ENCODE results near the gene CCDC30.

The CCDC30 gene

DNA sequence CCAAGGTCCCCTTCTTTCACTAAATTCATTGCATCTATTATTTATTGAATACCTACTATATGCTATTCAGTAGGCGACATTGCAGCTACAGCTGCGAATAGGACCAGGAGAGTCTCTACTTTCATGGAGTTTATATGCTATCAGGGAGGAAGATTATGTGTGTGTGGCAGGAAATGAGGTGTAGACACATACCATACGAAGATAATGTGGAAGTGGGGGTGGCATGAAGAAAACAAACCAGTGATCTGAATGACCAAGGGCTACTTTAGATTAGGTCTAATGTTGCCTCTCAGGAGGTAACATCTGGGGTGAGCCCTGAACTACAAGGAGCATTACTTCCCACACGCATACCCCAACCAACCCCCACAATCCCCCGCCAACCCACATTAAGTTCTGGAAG is 194.1 kb downstream of the CCDC30 start:
- DNase-seq, result no peak

DNA sequence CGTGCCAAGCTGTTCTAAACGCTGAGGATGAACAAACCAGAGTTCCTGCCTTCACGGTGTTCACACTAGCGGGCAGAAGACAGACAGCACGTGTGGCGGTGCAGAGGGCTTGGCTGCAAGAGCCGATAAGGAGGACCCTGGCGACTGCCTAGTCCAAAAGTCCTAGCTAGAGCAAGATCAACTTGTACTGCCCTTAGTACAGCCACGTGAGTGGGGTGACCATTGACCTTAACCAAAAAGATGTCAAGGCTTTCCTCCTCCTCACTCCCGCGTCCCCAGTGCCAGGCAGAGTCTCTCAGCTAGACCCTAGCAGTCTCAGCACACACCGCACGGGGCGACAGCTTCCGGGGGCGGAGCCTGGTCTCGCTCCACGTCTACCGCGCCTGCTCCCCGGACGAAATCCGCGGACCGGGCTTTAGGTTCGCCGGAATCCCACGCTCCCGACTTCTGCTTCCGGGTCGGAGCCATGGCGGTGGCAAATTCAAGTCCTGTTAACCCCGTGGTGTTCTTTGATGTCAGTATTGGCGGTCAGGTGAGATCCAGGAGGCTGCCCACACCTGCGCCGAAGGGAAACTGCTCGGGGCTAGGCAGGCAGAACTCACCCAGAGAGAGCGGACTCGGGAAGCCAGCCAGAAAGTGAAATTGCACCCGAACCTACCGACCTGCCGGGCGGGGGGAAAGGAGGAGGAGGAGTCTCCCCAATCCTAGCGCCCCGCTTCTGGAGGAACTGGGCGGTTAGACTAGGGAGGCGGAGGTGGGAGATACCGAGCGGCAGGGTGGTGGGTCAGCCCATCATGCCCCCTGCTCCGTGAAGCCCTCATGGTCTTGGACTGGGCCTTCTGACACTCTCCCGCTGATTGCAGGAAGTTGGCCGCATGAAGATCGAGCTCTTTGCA is 195.1 kb downstream of the CCDC30 start, which contains the start of gene PPIH:
Gene PPIH (plus strand): TSS at position 443 of the 896 bp plus-strand sequence. CDS start 24 bp downstream, at position 467.
- DNase-seq, result peak; percentile 54 to 96 (median 91)

GRCh38 chr1:42658877-42659337 is 195.8 kb downstream of the CCDC30 start:
- DNase-seq, result peak in 1 of 51 donors; percentile 29

- DNase-seq, result no peak
Observed at GRCh38 chr1:42660907-42661500, 197.9 kb downstream of the CCDC30 start.

DNA sequence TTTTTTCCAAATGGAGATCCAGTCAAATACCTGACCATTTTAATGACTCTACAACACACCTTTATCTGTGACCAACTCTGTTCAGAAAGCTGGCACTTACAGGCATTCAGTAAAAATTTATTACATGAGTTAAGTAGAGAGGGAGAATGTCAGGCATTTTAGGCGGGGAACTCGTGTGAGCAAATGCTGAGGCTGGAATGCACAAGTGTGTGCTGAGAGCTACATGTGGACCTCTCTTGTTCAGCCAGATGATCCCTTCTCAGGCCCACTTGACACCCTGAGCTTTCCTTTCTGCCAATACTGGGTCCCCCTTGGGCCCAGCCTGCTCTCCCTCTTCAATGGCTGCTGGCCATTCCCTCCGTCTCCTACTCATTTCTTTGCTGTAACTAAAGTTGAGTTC is 206.8 kb downstream of the CCDC30 start:
- no peak for DNase-seq

- no peak for DNase-seq
Observed at GRCh38 chr1:42670425-42670824, 207.3 kb downstream of the CCDC30 start.

DNA sequence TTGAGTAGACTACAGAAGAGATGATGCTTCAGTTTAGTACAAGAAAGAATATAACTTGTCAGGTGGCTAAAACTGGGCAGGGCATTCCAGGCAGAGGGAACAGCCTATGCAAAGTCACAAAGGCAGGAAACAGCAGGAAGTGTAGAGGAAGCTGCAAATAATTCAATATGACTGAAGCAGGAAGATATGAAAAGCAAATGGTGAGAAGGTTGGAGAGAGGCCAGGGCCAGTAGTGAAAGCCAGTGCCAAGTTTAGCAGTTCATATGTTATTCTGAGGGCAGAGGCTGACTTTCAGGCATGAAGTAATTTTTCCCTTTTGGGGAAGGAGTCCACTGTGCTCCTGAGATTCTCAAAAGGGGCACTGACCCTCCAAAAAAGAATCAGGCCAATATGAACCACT is 211.1 kb downstream of the CCDC30 start:
- no peak for DNase-seq

- no peak for DNase-seq
Observed at GRCh38 chr1:42674682-42675081, 211.6 kb downstream of the CCDC30 start.

GRCh38 chr1:42675467-42675866 is 212.4 kb downstream of the CCDC30 start:
- DNase-seq, result no peak

DNA sequence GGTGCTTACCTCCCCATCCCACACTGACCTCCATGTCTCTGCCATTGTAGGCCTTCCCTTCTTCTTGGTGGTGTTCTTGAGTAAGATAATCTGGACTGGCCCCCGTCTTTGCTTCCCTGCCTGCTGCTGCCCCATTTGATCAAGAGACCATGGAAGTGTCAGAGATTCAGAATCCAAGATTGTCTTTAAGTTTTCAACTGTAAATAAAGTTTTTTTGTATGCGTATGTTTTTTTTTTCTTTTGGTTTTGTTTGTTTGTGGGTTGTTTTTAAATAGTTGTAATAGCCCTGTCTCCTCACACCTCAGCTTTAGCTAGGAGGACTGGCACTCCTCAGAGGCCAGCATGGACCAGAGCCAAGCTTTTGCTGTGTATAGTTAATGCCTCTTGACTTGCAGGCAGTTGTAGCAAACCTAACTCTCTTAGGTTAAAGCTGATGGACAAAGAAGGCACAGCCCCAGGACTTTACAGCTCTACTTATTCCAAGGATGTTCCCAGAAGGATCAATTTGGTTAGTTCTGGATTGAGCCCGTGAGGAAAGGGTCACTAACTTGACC is 213.5 kb downstream of the CCDC30 start:
- DNase-seq, result no peak

- peak in 2 of 51 donors; percentile 4 to 17 for DNase-seq
Observed at GRCh38 chr1:42679364-42679983, 216.4 kb downstream of the CCDC30 start.

GRCh38 chr1:42680055-42680454 is 217.0 kb downstream of the CCDC30 start:
- no peak for DNase-seq

DNA sequence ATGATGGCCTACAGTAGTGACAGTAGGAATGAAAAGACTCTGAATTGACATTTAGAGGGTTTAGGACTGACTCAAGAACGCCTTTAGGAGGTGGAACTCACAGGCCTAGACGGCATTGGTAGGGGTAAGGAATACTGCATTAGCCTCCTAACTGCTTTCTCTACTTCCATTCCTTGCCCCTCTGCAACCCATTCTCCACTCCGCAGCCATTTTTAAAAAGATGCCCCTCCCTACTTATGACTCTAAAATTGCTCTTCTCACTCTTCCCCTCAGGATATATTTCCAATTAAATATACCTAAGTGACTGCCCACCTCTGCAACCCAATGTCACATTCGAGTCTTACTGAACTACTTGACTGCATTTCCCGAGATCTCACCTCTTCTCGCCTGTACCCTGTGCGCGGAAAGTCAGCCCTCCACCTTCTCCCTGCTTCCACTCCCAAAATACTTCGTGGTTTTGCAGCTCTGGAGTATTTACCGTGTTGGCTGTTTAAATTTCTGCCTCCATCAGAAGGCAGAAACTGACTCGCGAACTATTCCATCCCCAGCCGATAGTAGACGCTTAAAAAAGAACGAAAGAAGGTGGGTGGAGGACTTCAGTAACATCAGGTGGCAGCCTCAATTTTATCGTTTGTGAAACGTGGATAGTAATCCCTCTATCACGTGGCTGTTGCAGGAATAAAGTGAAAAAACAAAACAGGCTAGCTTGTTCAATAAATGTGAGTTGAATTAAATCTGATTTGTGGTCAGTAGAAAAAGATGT is 218.0 kb downstream of the CCDC30 start:
- DNase-seq, result peak in 4 of 51 donors; percentile 3 to 76 (median 13)

DNA sequence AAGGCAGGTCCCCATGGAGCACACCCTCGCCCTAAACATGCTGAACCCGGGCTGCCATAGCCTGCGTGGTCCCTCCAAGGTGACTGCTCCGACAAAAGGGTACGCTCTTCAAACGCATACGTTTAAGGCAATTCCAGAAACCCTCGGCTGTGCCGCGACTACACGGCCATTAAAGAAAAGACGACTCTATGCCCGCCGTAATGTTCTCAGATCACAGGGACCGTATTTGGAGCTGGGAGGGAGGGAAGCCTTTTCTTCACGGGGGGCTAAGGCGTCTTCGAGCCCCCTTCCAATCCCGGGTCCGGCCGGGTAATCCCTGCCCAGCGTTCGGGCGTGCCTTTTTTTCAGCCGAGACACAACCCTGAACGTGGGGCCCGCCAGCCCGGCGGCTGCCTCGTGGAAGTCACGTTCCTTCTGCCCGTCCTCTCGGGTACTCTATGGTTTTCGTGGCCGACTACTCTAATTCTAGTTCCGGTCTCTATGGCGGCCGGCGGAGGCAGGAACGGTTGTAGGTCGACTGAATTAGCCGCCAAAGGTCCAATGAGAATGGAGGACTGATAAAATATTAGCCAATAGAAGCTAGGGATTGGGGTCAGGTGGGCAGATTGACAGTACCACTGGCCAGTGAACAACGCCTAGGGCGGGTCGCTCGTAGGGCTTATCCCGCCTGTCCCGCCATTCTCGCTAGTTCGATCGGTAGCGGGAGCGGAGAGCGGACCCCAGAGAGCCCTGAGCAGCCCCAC is 218.8 kb downstream of the CCDC30 start, which contains the start of gene YBX1:
Gene YBX1 (plus strand): TSS at position 678 of the 743 bp plus-strand sequence. CDS start 148 bp downstream, outside the sequence.
- DNase-seq, result peak; percentile 58 to 99 (median 92)

DNA sequence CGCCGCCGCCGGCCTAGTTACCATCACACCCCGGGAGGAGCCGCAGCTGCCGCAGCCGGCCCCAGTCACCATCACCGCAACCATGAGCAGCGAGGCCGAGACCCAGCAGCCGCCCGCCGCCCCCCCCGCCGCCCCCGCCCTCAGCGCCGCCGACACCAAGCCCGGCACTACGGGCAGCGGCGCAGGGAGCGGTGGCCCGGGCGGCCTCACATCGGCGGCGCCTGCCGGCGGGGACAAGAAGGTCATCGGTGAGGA is 219.3 kb downstream of the CCDC30 start:
- DNase-seq, result peak in 1 of 51 donors; percentile 47

- DNase-seq, result peak in 44 of 51 donors; percentile 8 to 77 (median 46)
Observed at GRCh38 chr1:42682739-42683531, 219.8 kb downstream of the CCDC30 start.

DNA sequence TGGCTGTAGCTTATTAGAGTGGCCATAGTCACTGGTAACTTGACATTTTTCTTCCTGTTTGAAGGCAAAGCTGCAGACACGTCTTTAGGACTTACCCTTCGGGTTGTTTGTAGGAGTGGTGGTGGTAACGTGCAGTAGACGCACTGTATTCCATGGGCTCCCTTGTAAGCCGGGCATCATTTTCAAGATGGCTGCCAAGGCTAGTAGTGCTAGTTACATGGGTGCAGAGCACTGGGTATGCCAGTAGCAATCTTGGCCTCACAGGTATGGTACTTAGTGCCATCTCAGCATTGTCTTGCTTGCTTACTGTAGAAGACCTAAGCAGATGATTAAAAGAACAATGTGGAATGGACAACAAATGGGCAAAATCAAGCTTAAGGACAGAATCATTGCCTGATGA is 221.1 kb downstream of the CCDC30 start:
- no peak for DNase-seq

DNA sequence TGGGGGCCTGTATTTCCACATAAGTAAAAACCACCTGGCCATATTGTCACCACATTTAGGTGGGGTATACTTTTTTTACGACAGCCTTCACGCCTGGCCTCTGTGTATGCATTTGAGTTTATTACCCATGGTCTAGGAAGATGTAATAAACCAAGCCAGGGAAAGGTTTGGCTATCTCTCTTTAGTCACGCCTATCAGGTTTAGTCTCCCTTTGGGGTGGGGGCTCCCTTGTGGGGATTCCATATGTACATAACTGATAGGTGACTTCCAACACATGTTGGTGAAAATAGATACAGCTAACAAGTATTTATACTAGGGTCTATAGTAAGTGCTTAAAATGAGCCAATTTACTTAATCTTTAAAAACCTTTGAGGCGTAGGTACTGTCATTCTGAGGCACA is 223.3 kb downstream of the CCDC30 start:
- no peak for DNase-seq

GRCh38 chr1:42689912-42690311 is 226.8 kb downstream of the CCDC30 start:
- no peak for DNase-seq
